Measurements from ENCODE around the gene ABHD14A.

ABHD14A gene

DNA sequence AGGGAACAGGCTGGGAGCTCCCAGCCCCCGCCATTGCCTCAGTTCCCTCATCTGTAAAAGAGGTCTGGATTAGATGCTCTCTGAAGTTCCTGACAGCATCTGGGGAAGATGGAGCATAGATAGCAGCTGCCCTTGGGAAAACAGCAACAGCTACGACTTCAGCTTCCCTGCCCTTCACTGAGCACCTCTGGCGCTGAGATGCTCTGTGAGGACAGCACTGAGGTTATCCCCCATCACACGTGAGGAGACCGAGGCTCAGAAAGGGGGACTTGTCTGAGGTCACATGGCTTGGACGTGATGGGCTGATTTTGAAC is 31.9 kb downstream of the ABHD14A start:
- H3K79me2 ChIP-seq: no peaks in the 10 kb centered on the region
- H3K9me3 ChIP-seq (ENCODE audit: control insufficient read depth, low read length): no peaks in the 10 kb centered on the region
- H3K4me2 ChIP-seq (ENCODE audit: low read length): no peak overlapping the region
- TF ChIP-seq, protein P1, sequence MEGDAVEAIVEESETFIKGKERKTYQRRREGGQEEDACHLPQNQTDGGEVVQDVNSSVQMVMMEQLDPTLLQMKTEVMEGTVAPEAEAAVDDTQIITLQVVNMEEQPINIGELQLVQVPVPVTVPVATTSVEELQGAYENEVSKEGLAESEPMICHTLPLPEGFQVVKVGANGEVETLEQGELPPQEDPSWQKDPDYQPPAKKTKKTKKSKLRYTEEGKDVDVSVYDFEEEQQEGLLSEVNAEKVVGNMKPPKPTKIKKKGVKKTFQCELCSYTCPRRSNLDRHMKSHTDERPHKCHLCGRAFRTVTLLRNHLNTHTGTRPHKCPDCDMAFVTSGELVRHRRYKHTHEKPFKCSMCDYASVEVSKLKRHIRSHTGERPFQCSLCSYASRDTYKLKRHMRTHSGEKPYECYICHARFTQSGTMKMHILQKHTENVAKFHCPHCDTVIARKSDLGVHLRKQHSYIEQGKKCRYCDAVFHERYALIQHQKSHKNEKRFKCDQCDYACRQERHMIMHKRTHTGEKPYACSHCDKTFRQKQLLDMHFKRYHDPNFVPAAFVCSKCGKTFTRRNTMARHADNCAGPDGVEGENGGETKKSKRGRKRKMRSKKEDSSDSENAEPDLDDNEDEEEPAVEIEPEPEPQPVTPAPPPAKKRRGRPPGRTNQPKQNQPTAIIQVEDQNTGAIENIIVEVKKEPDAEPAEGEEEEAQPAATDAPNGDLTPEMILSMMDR (IDR thresholded peaks at IDR 0.05): no peak
- peaks cover 13% of the 10 kb centered on the region for H3K4me1 ChIP-seq
- H3K27me3 ChIP-seq (ENCODE audit: control insufficient read depth, insufficient read depth, low read length): no peaks in the 10 kb centered on the region
- no peak overlapping the region for H3K9ac ChIP-seq
- no peak overlapping the region for H3K4me3 ChIP-seq (ENCODE audit: low read depth, low read length)
- no peaks in the 10 kb centered on the region for H3K36me3 ChIP-seq (ENCODE audit: control insufficient read depth, insufficient read depth, low read length)
- H2AFZ ChIP-seq: no peak overlapping the region
- no peak overlapping the region for H3K27ac ChIP-seq

DNA sequence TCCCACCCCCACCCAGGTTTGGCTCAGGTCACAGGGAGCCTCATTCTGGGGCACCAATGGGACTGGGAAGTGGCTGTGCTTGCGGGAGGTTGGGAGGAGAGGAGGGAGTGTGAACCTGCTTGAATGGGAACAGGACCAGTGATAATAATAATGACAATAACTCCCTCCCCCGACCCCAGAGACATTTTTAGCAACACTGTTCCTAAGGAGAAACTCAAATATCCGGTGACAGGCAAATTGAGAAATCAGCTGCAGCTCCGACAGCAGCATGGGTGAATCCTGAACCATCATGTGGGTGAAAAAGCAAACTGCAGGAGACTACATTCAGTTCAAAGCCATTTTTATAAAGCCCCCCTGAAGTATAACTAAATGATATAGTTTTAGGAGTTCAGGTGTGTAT is 32.4 kb downstream of the ABHD14A start:
- H3K9ac ChIP-seq: no peak overlapping the region
- peaks cover 13% of the 10 kb centered on the region for H3K4me1 ChIP-seq
- no peak overlapping the region for H3K4me2 ChIP-seq (ENCODE audit: low read length)
- no peak overlapping the region for H2AFZ ChIP-seq
- H3K27ac ChIP-seq: no peak overlapping the region
- TF ChIP-seq, protein P1 (IDR thresholded peaks at IDR 0.05): no peak
- H3K27me3 ChIP-seq (ENCODE audit: control insufficient read depth, insufficient read depth, low read length): no peaks in the 10 kb centered on the region
- H3K9me3 ChIP-seq (ENCODE audit: control insufficient read depth, low read length): no peaks in the 10 kb centered on the region
- H3K79me2 ChIP-seq: no peaks in the 10 kb centered on the region
- no peak overlapping the region for H3K4me3 ChIP-seq (ENCODE audit: low read depth, low read length)
- no peaks in the 10 kb centered on the region for H3K36me3 ChIP-seq (ENCODE audit: control insufficient read depth, insufficient read depth, low read length)

DNA sequence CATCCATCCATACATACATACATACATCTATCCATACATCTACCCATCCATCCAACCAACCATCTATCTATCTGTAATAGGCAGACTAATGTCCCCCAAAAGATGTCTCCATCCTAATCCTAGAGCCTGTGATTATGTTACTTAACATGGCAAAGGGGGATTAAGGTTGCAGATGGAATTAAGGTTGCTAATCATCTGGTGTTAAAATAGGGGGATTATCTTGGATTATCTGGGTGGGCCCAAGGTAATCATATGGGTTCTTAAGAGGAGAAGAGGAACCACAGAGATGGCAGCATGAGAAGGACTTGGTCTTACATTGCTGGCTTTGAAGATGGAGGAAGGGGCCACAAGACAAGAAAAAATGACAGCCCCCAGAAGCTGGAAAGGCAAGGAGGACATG is 35.6 kb downstream of the ABHD14A start:
- no peak overlapping the region for H3K4me3 ChIP-seq (ENCODE audit: low read depth, low read length)
- no peaks in the 10 kb centered on the region for H3K27me3 ChIP-seq (ENCODE audit: control insufficient read depth, insufficient read depth, low read length)
- H3K27ac ChIP-seq: no peak overlapping the region
- H3K9ac ChIP-seq: no peak overlapping the region
- H2AFZ ChIP-seq: no peak overlapping the region
- peaks cover 11% of the 10 kb centered on the region for H3K4me1 ChIP-seq
- H3K9me3 ChIP-seq (ENCODE audit: control insufficient read depth, low read length): no peaks in the 10 kb centered on the region
- H3K4me2 ChIP-seq (ENCODE audit: low read length): no peak overlapping the region
- no peaks in the 10 kb centered on the region for H3K79me2 ChIP-seq
- TF ChIP-seq, protein P1 (IDR thresholded peaks at IDR 0.05): no peak
- no peaks in the 10 kb centered on the region for H3K36me3 ChIP-seq (ENCODE audit: control insufficient read depth, insufficient read depth, low read length)

DNA sequence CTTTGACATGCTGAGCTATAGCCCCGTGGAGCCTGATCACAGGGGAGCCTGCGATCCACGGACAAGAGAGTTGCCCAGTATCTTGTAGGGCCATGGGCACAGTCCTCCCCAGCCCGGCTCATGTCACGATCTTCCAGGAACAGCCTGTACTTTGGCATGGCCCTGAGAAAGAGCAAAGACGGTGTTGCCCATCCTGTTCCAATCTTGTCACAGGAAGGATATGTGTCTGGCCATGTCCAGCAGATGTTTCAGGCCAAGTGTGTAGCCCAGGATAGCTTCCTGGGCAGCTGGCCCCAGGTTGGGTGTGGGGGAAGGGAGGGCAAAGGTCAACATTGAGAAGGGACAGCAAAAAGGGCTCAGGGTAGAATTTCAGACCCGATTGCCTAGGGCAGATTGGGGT is 37.8 kb downstream of the ABHD14A start:
- no peaks in the 10 kb centered on the region for H3K27me3 ChIP-seq (ENCODE audit: control insufficient read depth, insufficient read depth, low read length)
- H3K79me2 ChIP-seq: no peaks in the 10 kb centered on the region
- H3K27ac ChIP-seq: no peak overlapping the region
- TF ChIP-seq, protein P1 (IDR thresholded peaks at IDR 0.05): no peak
- no peak overlapping the region for H3K4me2 ChIP-seq (ENCODE audit: low read length)
- no peak overlapping the region for H3K4me3 ChIP-seq (ENCODE audit: low read depth, low read length)
- no peaks in the 10 kb centered on the region for H3K36me3 ChIP-seq (ENCODE audit: control insufficient read depth, insufficient read depth, low read length)
- H3K4me1 ChIP-seq: no peaks in the 10 kb centered on the region
- no peak overlapping the region for H3K9ac ChIP-seq
- H2AFZ ChIP-seq: no peak overlapping the region
- H3K9me3 ChIP-seq (ENCODE audit: control insufficient read depth, low read length): no peaks in the 10 kb centered on the region

DNA sequence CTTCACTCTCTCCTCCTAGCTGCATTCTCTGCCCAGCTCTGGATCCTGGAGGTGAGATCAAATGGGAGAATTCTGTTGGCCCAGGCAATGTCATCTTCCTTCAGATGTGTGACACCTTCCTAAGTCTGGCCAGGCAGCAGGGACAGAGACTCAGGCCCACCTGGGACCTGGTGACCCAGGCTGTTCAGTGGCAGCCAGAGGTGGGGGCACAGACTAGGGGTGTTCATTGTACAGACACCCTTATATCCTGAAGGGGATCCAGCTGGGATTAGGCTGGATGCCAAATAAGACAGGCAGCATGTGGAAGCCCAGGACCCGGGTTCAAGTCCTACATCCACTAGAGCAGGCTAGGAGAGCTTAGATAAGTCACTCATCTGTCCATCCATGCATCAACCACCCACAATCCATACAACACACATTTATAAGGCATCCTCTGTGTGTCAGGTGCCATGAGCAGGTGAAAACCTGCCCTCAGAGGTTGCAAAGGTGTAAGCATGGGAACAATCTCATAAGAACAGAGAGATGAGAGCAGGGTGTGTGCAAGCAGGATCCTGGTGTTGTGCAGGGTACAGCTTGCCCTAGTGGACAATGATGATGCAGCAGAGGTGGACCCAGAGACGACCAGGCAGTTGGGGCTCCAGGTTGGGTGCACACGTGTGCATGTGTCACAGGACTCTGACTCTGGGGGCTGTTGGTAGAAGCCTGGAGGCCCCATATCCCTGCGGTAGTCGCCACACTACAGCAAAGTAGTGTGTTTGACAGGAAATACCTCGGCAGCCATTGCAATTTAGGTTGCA is 39.1 kb downstream of the ABHD14A start:
- no peaks in the 10 kb centered on the region for H3K27me3 ChIP-seq (ENCODE audit: control insufficient read depth, insufficient read depth, low read length)
- TF ChIP-seq, protein P1 (IDR thresholded peaks at IDR 0.05): no peak
- no peaks in the 10 kb centered on the region for H3K9me3 ChIP-seq (ENCODE audit: control insufficient read depth, low read length)
- no peak overlapping the region for H3K9ac ChIP-seq
- H3K36me3 ChIP-seq (ENCODE audit: control insufficient read depth, insufficient read depth, low read length): no peaks in the 10 kb centered on the region
- no peaks in the 10 kb centered on the region for H3K79me2 ChIP-seq
- H3K27ac ChIP-seq: no peak overlapping the region
- no peak overlapping the region for H3K4me2 ChIP-seq (ENCODE audit: low read length)
- no peak overlapping the region for H3K4me3 ChIP-seq (ENCODE audit: low read depth, low read length)
- H2AFZ ChIP-seq: no peak overlapping the region
- H3K4me1 ChIP-seq: no peaks in the 10 kb centered on the region

Measured in parathyroid adenoma (tissue), 2 donors.